GM18907 (cell line): ENCODE measurements around the gene HBG1.
A peak's percentile ranks its signal among the peaks of the same experiment; 100 is the strongest.

Source experiments
- ATAC-seq: cut with Tn5 transposase; IDR thresholded peaks from one replicate; pipeline ENCODE4 v1.9.1; 2021; ENCODE audit warnings: mild to moderate bottlenecking, moderate library complexity; ENCODE audit not compliant: unreplicated experiment

Gene HBG1

DNA sequence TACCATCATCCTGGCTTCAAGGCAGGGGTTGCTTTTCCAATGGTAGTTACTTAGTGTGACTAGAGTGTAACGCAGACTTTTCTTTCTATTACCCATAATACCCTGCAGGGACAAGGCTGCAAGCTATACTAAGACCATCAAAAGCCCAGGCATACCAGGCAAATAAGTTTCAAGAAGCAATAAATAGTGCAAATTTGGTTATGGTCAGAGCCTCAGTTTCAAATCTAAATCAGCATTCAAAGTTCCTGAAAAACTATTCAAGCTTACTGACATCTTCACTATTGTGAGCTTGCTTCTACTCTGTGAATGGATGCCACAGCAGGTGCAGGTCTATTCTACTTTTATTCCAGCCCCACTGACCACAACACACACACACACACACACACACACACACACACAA is 20.3 kb downstream of the HBG1 start:
- no peak for ATAC-seq

GRCh38 chr11:5228124-5228523 is 21.5 kb downstream of the HBG1 start:
- ATAC-seq, result no peak

DNA sequence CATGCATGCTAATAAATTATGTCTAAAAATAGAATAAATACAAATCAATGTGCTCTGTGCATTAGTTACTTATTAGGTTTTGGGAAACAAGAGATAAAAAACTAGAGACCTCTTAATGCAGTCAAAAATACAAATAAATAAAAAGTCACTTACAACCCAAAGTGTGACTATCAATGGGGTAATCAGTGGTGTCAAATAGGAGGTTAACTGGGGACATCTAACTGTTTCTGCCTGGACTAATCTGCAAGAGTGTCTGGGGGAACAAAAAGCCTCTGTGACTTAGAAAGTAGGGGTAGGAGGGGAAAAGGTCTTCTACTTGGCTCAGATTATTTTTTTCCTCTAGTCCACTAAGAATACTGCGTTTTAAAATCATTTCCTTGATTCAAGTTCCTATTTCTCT is 22.0 kb downstream of the HBG1 start:
- ATAC-seq, result no peak

- no peak for ATAC-seq
These were observed 22.8 kb downstream of the HBG1 start, which contains the start of gene HBB for GRCh38 chr11:5226732-5227310. TSS of gene HBB (minus strand) at chr11:5227071. CDS start at chr11:5227021, 50 bp downstream.

DNA sequence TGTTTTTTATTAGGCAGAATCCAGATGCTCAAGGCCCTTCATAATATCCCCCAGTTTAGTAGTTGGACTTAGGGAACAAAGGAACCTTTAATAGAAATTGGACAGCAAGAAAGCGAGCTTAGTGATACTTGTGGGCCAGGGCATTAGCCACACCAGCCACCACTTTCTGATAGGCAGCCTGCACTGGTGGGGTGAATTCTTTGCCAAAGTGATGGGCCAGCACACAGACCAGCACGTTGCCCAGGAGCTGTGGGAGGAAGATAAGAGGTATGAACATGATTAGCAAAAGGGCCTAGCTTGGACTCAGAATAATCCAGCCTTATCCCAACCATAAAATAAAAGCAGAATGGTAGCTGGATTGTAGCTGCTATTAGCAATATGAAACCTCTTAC is 24.2 kb downstream of the HBG1 start:
- no peak for ATAC-seq

- ATAC-seq, result no peak
These were observed 24.8 kb downstream of the HBG1 start for GRCh38 chr11:5224538-5225479.

DNA sequence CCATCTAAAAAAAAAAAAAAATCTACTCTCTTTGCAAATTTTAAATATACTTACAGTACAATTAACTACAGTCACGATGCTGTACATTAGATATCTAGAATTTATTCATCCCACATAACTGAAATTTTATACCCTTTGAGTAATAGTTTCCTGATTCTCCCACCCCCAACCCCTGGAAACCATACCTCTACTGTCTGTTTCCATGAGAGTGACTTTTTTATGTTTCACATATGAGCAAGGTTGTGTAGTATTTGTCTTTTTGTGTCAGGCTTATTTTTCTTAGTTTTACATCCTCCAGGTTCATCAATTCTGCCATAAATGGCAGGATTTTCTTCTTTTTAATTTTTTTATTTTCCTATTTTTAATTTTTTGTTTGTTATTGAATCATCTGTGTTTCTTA is 26.0 kb downstream of the HBG1 start:
- ATAC-seq, result no peak

GRCh38 chr11:5223146-5223545 is 26.5 kb downstream of the HBG1 start:
- ATAC-seq, result no peak

GRCh38 chr11:5210376-5210885 is 39.2 kb downstream of the HBG1 start:
- ATAC-seq, result no peak

- peak; percentile 89 for ATAC-seq
These were observed 44.9 kb downstream of the HBG1 start for GRCh38 chr11:5204787-5205186.

DNA sequence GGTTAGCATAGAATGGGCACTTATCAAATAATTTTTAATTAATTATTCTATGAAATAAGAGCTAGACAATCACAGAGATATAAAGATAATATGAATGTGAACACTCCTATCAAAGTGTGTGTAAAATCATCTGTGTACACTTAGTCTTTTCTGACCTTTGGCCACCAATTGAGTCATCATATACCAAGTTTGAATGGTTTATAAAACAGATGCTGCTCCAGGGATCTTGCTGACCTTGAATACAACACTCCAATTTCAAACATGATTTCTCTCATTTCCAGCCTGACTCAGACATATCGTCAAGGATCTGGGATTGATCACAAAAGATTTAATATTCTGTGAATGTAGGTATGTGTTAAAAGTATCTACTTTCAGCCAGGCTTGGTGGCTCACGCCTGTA is 46.3 kb downstream of the HBG1 start:
- no peak for ATAC-seq

GRCh38 chr11:5200582-5200981 is 49.1 kb downstream of the HBG1 start, which contains the start of gene OR51V1:
TSS of gene OR51V1 (minus strand) at chr11:5200682. CDS start at chr11:5200682, 0 bp downstream.
- no peak for ATAC-seq

DNA sequence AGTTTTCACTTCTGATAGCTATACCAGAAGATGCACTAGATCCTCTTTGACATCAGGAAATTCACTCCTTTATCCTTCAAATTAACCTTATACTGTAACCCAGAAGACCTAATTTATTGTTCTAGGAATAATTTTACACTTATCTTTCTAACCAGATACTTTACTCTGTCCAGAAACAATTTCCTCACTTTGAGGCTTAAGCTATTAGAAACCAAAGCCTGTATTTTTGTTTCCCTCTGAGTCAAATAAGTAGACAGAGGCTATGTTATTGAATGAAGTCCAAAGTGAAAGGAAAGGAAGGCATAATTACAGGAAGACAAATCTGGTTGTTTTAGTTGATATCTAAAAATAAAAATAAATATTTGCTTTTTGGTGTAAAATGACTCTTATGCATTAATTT is 51.4 kb downstream of the HBG1 start:
- ATAC-seq, result no peak
